Panc1 (cell line): ENCODE measurements around the gene SGPP2. TPM values are rescaled to one million over a fixed set of nuclear protein-coding genes. Genes with fewer than 3 reads are reported as not detected.

ENCODE experiments used
- ATAC-seq: fragments of 200-7000 bp; cut with Tn5 transposase; 2 replicates; pipeline ENCODE4 v1.9.1; 2020; ENCODE audit warnings: mild to moderate bottlenecking, moderate library complexity
- BruUV-seq: library from RNA; stranded (reverse); fragments of 400-500 nt; replicated peaks from 2 replicates; lab custom pipeline; 2021; lab: Mats Ljungman, UMichigan
- CTCF ChIA-PET: fragments of 300-600 bp; sonication (Branson Sonifier 250); formaldehyde crosslinking; loops from one replicate; lab custom pipeline; 2022; ENCODE audit warnings: antibody characterized with exemption; lab: Charles Lee
- POLR2A ChIA-PET: fragments of 300-600 bp; sonication (Branson Sonifier 250); formaldehyde crosslinking; loops from one replicate; lab custom pipeline; 2022; ENCODE audit warnings: antibody characterized with exemption; lab: Charles Lee
- DNase-seq: peaks from one replicate; pipeline ENCODE4 v3.0.0-alpha.2; 2010; ENCODE audit warnings: low read depth, low spot score
- H3K27ac ChIP-seq: 2 replicates; pipeline ENCODE4 v1.5.1; 2011; ENCODE audit warnings: mild to moderate bottlenecking, low read length, inconsistent platforms
- H3K27me3 ChIP-seq: fragments of 200-500 bp; sonication (Bioruptor generic); 2 replicates; pipeline ENCODE4 v1.6.0; 2014; ENCODE audit warnings: low read length, inconsistent platforms; ENCODE audit not compliant: control insufficient read depth, insufficient read depth
- H3K36me3 ChIP-seq: fragments of 200-500 bp; sonication (Bioruptor generic); 2 replicates; pipeline ENCODE4 v1.5.1; 2014; ENCODE audit warnings: inconsistent platforms, mild to moderate bottlenecking, low read length, moderate library complexity; ENCODE audit not compliant: control insufficient read depth, insufficient read depth
- H3K4me1 ChIP-seq: 2 replicates; pipeline ENCODE4 v1.5.1; 2011; ENCODE audit warnings: inconsistent platforms, mild to moderate bottlenecking, low read length, moderate library complexity; ENCODE audit not compliant: control insufficient read depth, insufficient read depth
- H3K4me3 ChIP-seq, 2 experiments: 2 replicates each; pipeline ENCODE4 v1.5.1; 2011 to 2012; ENCODE audit warnings: low read depth in 2 of 2, low read length in 2 of 2, mild to moderate bottlenecking in 2 of 2, inconsistent platforms in 1 of 2, moderate library complexity in 1 of 2
- H3K9me3 ChIP-seq: fragments of 200-500 bp; sonication (Bioruptor generic); 2 replicates; pipeline ENCODE4 v1.5.1; 2014; ENCODE audit warnings: low read depth, mild to moderate bottlenecking, inconsistent platforms, low read length, moderate library complexity; ENCODE audit not compliant: control insufficient read depth, insufficient read depth
- CTCF ChIP-seq: fragments of 450-650 bp; IDR thresholded peaks from 2 replicates; pipeline ENCODE4 v1.5.1; 2017; ENCODE audit warnings: mild to moderate bottlenecking
- POLR2AphosphoS5 ChIP-seq: IDR thresholded peaks from 2 replicates; pipeline ENCODE4 v1.6.1; 2012; ENCODE audit warnings: mild to moderate bottlenecking, low read depth, low read length, moderate library complexity
- REST ChIP-seq, 2 experiments: IDR thresholded peaks; 2 replicates each; pipeline ENCODE4 v1.6.1; 2011 to 2012; ENCODE audit warnings: low read depth in 2 of 2, control low read depth in 1 of 2, low read length in 1 of 2, mild to moderate bottlenecking in 1 of 2, moderate library complexity in 1 of 2; ENCODE audit not compliant: insufficient read depth in 1 of 2
- SIN3A ChIP-seq: IDR thresholded peaks from 2 replicates; pipeline ENCODE4 v1.6.1; 2012; ENCODE audit warnings: low read depth, mild to moderate bottlenecking, low read length, moderate library complexity, borderline replicate concordance; ENCODE audit not compliant: insufficient read depth
- TCF7L2 ChIP-seq: IDR thresholded peaks from 2 replicates; pipeline ENCODE4 v1.6.1; 2011; ENCODE audit warnings: mild to moderate bottlenecking, low read depth, low read length, inconsistent platforms
- in situ Hi-C: cut with HindIII; loops from 2 replicates; pipeline ENCODE4 v1.10.0; 2016; ENCODE audit warnings: low sequenced_read_pairs, low pct_unique_long_range_greater_than_20kb
- intact Hi-C: fragments of 100-400 bp; cut with micrococcal nuclease; formaldehyde crosslinking; loops from one replicate; pipeline ENCODE4 v1.10.0; 2022; ENCODE audit not compliant: unreplicated experiment
- total RNA-seq: library from RNA; stranded (reverse); gene quantifications from one replicate; pipeline ENCODE4 v1.2.1, GENCODE V29; 2021; ENCODE audit not compliant: unreplicated experiment

SGPP2 gene
- total RNA-seq, 1 experiment from 2014 or later = 0.05 TPM

GRCh38 chr2:222595581-222595980 is 171.2 kb downstream of the SGPP2 start:
- no peak overlapping the region for H3K27ac ChIP-seq
- no peak for TF ChIP-seq TCF7L2
- no peak for TF ChIP-seq CTCF
- TF ChIP-seq SIN3A = no peak
- no peak for TF ChIP-seq POLR2AphosphoS5
- TF ChIP-seq REST (IDR thresholded peaks at IDR 0.05; ENCODE audit: insufficient read depth in 1 of 2, low read depth in 2 of 2, low read length in 1 of 2) = no peak
- no TSS peak for BruUV-seq
- no peak overlapping the region for H3K4me3 ChIP-seq
- no peaks in the 10 kb centered on the region for H3K4me1 ChIP-seq
- H3K9me3 ChIP-seq = no peaks in the 10 kb centered on the region
- in situ Hi-C loops = no loop called here
- ChIA-PET POLR2A (interaction anchor here (0.8 kb wide), 1 partner anchor 25 kb away, joined by 4 read pairs; no protein-coding TSS in a partner anchor), CTCF (no interaction called here)
- H3K27me3 ChIP-seq = no peaks in the 10 kb centered on the region
- DNase-seq (no peak), ATAC-seq (no peak)
- intact Hi-C loops = no loop called here
- peaks cover 23% of the 10 kb centered on the region for H3K36me3 ChIP-seq

GRCh38 chr2:222598611-222599010 is 174.3 kb downstream of the SGPP2 start:
- Histone ChIP-seq H3K4me3 (no peak overlapping the region), H3K4me1 (no peaks in the 10 kb centered on the region), H3K27ac (no peak overlapping the region), H3K27me3 (no peaks in the 10 kb centered on the region), H3K9me3 (no peaks in the 10 kb centered on the region), H3K36me3 (peaks cover 23% of the 10 kb centered on the region)
- BruUV-seq = no TSS peak
- no peak for TF ChIP-seq REST (IDR thresholded peaks at IDR 0.05; ENCODE audit: insufficient read depth in 1 of 2, low read depth in 2 of 2, low read length in 1 of 2)
- TF ChIP-seq CTCF = no peak
- no peak for TF ChIP-seq POLR2AphosphoS5
- TF ChIP-seq TCF7L2 = no peak
- TF ChIP-seq SIN3A = no peak
- ChIA-PET POLR2A (no interaction called here), CTCF (no interaction called here)
- in situ Hi-C loops (no loop called here), intact Hi-C loops (no loop called here)
- DNase-seq (no peak), ATAC-seq (no peak)
